GM18951 (cell line): ENCODE measurements around the gene AP3D1.

Source experiments
- POLR2A ChIP-seq: IDR thresholded peaks from 4 replicates; pipeline ENCODE4 v1.6.1; 2011; ENCODE audit warnings: mild to moderate bottlenecking; ENCODE audit not compliant: insufficient read length, insufficient read depth; ENCODE audit errors: extremely low read depth
- in situ Hi-C: fragments of 300-500 bp; cut with MboI; formaldehyde crosslinking; loops from one replicate; pipeline ENCODE4 v1.12.0; 2022; ENCODE audit warnings: low sequenced_read_pairs, mixed read lengths, inconsistent platforms; ENCODE audit not compliant: unreplicated experiment

Gene AP3D1

DNA sequence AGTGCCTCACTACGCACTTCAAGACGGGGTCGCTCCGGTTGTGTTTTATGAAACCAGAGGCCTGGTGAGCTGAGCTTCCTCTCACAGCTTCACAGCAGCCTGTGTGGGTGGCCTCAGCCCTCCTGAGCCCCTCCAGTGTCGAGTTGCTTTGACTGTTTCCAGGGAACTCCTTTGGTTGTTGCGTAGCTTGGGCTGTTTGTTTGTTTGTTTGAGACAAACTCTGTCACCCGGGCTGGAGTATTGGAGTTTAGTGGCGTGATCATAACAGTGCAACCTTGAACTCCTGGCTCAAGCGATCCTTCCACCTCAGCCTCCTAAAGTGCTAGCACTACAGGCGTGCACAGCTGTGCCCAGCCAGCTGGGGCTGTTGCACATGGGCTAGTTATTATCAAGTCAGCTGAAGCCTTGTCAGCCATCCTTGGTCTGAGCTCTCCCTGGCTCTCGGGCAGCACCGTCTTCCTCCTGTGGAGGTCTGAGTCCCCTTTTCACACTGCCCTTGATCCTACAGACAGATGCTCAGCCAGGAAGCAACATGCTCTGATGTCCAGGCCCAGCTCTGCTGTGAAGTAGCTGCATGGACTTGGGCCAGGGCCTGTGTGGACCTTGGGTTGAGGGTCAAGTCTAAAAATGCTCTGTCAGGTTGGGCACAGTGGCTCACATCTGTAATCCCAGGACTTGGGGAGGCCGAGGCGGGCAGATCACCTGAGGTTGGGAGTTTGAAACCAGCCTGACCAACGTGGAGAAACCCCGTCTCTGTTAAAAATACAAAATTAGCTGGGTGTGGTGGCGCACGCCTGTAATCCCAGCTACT, 22.6 kb upstream of the AP3D1 start:
- in situ Hi-C loops, result no loop called here
- TF ChIP-seq POLR2A, result no peak

DNA sequence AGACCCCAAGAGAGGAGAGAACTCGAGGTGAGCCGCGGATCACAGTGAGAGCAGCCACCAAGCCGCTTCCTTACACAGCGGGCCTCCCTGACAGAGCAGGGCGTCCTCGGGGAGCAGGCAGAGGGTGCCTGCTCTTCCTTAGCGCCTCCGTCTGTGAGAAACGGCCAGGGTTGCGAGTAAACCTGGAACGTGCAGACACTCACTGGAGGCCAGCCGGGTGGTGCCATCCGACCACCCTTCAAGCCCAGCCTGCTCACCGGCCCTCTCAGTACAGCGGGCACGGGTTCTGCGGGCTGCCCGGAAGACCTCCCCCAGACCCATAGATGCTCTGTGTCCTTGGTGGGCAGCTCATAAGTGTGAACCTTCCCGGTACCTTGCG, 22.0 kb upstream of the AP3D1 start:
- TF ChIP-seq POLR2A, result no peak
- in situ Hi-C loops, result no loop called here

DNA sequence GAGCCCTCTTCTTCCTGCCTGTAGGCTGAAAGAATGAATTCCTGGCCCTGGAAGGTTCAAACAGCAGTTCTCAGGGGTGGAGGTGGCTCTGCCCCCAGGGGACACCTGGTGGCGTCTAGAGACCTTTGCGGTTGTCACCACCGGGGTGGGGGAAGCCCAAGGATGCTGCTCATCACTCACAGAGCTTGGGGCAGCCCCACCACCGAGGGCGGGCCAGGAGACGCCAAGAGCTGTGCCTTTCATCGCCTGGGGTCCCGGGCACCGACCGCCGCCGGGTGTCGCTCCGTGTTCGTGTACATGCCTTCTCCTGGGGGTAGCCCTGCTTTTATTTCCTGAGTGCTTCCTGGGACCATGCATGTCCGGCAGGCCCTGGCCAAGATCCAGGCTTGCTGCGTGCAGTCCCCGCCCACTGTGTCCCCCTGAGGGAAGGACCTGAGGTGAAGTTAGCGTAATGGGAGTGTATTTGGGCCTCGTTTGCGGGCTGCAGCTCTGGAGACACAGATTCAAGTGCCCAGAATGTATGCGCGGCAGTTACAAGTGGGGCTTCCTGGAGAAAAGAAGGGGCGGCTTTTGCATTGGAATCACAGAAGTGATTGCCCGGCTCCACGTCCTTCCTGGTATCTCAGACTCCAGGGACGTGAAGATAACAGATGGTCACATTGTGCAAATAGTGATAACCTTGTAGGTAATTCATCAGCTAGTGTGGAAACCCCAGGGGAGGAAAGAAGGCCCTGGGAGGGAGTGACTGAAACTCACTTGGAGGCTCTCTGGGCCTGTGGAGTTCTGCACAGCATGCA, 20.2 kb upstream of the AP3D1 start:
- in situ Hi-C loops, result no loop called here
- TF ChIP-seq POLR2A, result peak; percentile 38

DNA sequence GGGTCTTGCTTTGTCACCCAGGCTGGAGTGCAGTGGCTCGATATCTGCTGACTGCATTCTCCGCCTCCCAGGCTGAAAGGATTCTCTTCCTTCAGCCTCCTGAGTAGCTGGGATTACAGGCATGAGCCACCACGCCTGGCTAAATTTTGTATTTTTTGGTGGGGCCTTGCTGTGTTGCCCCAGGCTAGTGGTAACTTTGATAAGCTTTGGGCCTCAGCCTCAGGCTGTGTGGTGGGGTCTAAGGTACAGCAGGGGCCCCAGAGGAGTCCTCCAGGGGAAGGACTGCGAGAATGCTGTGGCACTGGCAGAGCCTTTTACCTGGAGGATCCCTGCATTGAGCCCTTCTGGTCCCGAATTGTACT, 19.6 kb upstream of the AP3D1 start:
- in situ Hi-C loops, result no loop called here
- TF ChIP-seq POLR2A, result no peak

DNA sequence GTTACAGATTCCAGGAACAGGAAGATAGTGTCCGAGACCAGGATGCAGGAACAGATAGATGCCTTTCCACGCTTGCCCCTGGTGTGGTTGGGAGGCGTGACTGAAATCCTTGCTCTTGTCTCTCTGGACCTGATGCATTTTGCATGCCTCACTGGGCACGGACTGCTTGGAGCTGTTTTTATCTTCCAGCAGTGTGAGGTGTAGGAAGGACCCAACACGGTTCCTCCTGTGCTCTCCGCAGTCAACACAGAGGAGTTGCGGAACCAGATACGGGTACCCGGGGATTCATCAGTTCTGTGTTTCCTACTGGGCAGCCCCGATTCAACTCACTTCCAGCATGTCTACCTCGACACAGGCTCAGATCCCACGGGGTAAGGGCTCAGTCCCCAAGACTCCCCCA, 18.9 kb upstream of the AP3D1 start:
- no peak for TF ChIP-seq POLR2A

DNA sequence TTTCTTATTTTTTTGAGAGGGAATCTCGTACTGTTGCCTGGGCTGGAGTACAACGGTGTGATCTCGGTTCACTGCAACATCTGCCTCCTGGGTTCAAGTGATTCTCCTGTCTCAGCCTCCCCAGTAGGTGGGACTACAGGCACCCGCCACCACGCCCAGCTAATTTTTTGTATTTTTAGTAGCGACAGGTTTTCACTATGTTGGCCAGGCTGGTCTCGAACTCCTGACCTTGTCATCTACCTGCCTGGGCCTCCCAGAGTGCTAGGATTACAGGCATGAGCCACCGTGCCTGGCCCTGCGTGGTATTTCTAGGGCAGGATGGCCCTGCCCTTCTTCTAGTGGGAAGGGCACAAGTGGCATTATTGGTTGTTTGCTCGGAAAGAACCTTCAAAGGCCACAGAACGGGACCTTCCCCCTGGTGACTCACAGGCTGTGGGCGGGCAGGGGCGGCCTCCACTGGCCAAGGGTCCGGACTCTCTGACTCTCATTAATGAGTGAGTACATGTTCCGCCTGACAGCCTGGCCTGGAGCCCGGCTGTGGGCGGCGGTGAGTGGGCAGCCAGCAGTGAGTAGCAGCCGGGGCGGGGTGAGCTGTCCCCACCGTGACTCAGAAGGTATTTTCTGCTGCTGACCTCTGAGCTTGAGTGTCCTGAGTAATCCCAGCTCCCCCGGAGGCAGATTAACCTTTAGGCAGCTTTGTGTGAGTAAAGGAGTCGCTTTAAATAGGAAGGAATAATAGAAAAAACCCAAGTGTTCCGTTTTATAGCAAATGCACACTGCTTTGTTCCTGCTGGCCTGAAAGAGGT, 17.5 kb upstream of the AP3D1 start:
- in situ Hi-C loops, result no loop called here

More for the DNA sequence above, 18.9 kb upstream of the AP3D1 start:
- in situ Hi-C loops, result no loop called here

DNA sequence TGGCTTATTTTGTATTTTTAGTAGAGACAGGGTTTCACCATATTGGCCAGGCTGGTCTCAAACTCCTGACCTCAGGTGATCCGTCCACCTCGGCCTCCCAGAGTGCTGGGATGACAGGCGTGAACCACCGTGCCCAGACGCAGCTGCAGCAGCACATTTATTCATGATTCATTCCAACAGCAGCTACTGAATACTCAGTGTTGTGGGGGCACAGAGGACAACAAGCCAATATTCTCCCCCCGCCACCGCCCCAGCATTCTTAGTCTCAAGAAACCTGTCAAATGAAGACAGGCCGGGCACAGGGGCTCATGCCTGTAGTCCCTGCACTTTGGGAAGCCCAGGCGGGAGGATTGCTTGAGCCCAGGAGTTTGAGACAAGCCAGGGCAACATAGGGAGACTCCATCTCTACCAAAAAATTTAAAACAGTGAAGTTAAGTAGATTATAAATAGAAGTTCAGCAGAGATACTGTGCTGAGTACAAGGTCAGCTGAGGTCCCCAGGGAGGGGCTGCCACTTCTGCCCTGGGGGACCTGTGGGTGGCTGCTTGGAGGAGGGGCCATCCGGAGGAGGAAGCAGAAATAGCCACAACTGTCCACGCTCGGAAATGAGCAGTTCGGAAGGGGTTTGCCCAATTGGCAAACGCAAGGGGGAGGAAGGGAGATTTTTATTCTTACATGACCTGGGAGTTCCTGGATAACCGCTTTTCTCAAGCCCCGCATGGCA, 16.7 kb upstream of the AP3D1 start:
- TF ChIP-seq POLR2A, result peak; percentile 38
- in situ Hi-C loops, result no loop called here

More for the DNA sequence above, 17.5 kb upstream of the AP3D1 start:
- TF ChIP-seq POLR2A, result peak; percentile 30

DNA sequence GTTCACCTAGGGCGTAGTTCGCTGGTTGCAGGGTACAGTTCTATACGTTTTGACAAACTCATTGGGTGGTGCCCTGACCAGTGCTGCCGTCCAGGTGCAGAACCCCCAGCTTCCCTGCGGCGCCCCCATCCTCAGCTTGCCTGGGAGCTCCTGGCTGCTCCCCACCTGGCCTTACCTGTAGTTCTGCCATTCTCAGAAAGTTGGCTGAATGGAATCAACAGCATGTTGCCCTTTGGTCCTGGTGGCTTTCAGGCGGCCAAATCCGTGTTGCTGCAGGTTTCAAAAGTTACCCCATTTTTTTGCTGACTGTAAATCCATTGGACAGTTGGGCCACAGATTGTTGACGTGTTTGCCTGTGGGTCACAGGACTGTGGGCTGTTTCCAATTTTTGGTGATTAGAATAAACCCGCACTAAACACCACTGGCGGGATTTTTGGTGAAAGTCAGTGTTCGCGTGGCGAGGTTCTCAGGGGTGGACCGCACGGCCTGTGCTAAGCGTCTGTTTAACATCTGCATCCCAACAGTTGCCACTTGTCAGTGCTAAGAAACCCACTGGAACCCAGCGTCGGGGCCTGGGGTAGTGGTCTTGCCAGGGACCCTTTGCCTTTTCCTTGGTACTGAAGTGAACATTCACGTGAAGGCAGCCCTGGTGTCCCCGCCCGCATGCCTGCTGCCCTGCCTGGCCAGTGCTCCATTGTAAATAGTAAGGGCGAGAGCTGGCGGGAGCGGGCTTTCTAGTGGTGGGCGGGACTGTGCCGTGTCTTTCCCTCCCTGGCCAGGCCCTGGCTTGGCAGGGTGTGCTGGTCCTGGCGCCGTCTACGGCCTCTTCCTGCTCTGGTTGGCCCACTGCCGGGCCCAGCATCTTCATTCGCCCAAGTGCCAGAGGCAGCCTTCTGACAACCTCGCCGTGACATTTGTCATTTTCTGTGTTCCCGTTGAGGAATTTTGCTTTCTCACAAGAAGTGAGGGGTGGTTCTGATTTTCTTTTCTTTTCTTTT, 15.7 kb upstream of the AP3D1 start:
- TF ChIP-seq POLR2A, result peak; percentile 17
- in situ Hi-C loops, result no loop called here

DNA sequence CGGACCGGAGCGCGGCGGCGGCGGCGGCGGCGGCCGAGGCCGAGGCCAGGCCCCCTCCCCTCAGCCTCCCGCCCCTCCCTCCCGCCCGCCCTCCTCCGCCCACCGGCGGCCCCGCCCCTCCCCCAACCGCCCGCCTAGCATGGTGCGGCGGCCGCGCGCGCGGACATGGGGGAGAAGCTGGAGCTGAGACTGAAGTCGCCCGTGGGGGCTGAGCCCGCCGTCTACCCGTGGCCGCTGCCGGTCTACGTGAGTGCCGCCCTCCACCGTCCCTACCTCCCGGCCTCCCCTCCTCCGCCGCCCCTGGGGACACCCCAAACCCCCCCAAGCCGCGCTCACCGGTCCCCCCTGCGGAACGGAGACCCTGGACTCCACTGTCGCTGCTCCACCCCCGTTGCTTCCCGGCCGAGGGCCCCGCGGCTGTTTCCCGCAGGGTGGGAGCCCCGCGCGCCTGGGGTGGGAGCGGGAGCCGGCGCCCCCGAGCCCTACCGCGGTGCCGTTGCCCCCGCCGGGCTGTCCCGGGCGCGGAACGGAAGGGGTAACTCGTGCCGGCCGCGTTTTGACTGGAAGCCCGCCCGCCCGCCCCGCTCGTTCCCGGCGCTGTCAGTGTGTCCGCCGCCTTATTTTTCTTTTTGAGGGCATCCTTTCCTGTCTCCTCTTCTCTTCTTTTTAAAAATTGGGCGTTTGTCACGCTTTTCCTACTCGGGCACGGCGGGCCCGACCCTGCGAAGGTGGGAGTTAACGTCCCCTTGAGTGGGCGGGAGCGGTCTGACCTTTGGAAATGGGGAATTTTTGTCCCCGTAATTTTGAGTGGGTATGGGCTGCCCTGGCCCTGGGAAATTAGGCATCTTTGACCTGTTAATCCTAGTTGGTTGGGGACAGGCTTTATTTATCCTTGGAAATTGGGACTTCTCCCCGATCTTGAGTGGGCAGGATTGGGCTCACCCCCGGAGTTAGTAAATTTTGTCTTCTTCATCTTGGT, 12.9 kb upstream of the AP3D1 start:
- TF ChIP-seq POLR2A, result no peak
- in situ Hi-C loops, result no loop called here

DNA sequence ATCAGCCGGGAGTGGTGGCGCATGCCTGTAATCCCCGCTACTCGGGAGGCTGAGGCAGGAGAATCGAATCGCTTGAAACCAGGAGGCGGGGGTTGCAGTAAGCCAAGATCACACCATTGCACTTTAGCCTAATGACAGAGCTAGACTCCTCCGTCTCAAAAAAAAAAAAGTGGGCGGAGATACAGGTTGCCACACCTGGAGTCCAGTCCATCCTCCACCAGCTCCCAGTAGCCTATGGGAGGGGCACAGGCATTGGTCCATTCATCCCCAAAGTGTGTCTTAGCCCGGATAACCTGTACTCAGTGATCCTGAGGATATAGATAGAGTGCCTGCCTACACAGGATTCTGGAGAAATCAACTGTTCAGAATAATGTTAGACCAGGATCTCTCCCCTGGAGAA, 9.0 kb upstream of the AP3D1 start:
- in situ Hi-C loops, result no loop called here
- TF ChIP-seq POLR2A, result no peak

DNA sequence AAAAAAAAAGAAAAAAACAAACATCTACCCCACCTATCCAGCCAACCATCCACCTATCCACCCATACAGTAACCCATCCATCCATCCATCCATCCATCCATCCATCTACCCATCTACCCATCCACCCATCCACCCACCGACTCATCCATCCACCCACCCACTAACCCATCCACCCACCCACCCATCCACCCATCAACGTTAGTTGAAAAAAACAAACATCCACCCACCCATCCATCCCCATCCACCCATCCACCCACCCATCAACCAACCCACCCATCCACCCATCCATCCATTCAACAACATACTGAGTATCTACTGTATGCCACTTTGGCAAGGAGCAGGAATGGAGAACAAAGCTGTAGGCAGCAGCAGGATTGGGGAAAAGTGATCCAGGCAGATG, 6.1 kb upstream of the AP3D1 start:
- TF ChIP-seq POLR2A, result no peak
- in situ Hi-C loops, result no loop called here
